DND-41 (cell line): Measurements from ENCODE around the gene TK2.

Experiments used
- ATAC-seq: fragments of 200-7000 bp; cut with Tn5 transposase; 3 replicates; pipeline ENCODE4 v1.9.1; 2021; ENCODE audit warnings: low read depth; ENCODE audit not compliant: insufficient read depth
- DNase-seq: peaks from one replicate; pipeline ENCODE4 v3.0.0-alpha.2; 2020
- H2AFZ ChIP-seq: 2 replicates; pipeline ENCODE4 v1.6.0; 2012; ENCODE audit warnings: low read depth, low read length
- H3K27ac ChIP-seq: 2 replicates; pipeline ENCODE4 v1.5.1; 2012; ENCODE audit warnings: low read length, inconsistent platforms
- H3K27me3 ChIP-seq: fragments of 200-600 bp; sonication (generic); 2 replicates; pipeline ENCODE4 v1.6.0; 2012; ENCODE audit warnings: low read length, mild to moderate bottlenecking, inconsistent platforms; ENCODE audit not compliant: insufficient read depth, poor library complexity
- H3K36me3 ChIP-seq: 2 replicates; pipeline ENCODE4 v1.5.1; 2012; ENCODE audit warnings: low read length, inconsistent platforms; ENCODE audit not compliant: insufficient read depth
- H3K4me1 ChIP-seq: 2 replicates; pipeline ENCODE4 v1.5.1; 2012; ENCODE audit warnings: mild to moderate bottlenecking, low read length; ENCODE audit not compliant: insufficient read depth
- H3K4me2 ChIP-seq: 2 replicates; pipeline ENCODE4 v1.6.0; 2012; ENCODE audit warnings: mild to moderate bottlenecking, moderate library complexity, low read length, inconsistent platforms; ENCODE audit not compliant: insufficient read depth
- H3K4me3 ChIP-seq, 2 experiments: fragments of 200-600 bp in 1 of 2; shearing (Covaris generic) in 1 of 2; 2 replicates each; pipeline ENCODE4 v1.5.1; 2012 to 2016; ENCODE audit warnings: inconsistent platforms in 2 of 2, low read length in 2 of 2, mild to moderate bottlenecking in 2 of 2, low read depth in 1 of 2, moderate library complexity in 1 of 2
- H3K79me2 ChIP-seq: 2 replicates; pipeline ENCODE4 v1.6.0; 2012; ENCODE audit warnings: low read length, inconsistent platforms; ENCODE audit not compliant: insufficient read depth
- H3K9ac ChIP-seq: 2 replicates; pipeline ENCODE4 v1.6.0; 2012; ENCODE audit warnings: low read depth, mild to moderate bottlenecking, inconsistent platforms, low read length, moderate library complexity
- H3K9me3 ChIP-seq: 2 replicates; pipeline ENCODE4 v1.5.1; 2012; ENCODE audit warnings: low read length, moderate library complexity, mild to moderate bottlenecking, inconsistent platforms; ENCODE audit not compliant: insufficient read depth, severe bottlenecking
- H4K20me1 ChIP-seq: 2 replicates; pipeline ENCODE4 v1.6.0; 2012; ENCODE audit warnings: low read length; ENCODE audit not compliant: insufficient read depth
- EZH2 ChIP-seq: IDR thresholded peaks from 3 replicates; pipeline ENCODE4 v1.6.1; 2012; ENCODE audit warnings: borderline replicate concordance, low read depth, mild to moderate bottlenecking, moderate library complexity, low read length, inconsistent platforms; ENCODE audit not compliant: severe bottlenecking
- TF ChIP-seq, protein P1 (sequence below): IDR thresholded peaks from 2 replicates; pipeline ENCODE4 v1.5.1; 2012; ENCODE audit warnings: borderline replicate concordance, low read length, moderate library complexity, mild to moderate bottlenecking; ENCODE audit not compliant: poor library complexity, severe bottlenecking; ENCODE audit errors: extremely low read depth

The TK2 gene

DNA sequence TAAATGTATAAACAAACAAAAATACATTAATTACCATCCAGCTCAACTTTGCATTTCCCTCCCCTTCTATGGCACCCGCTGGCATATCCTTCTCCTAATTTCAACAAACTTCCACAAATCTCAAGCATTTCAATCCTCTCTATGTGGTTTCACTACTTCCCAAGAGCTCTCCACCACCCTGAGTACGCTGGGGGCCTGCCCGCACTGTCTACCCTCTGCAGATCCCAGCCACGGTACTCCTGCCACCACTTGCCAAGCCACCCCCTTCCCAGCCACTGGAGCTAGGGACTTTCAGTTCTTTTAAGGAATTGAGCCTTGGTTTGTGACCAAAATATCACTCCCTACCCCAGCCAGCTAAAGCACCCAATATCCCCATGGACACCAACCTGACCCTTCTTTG, 1.9 kb downstream of the TK2 start:
- Histone ChIP-seq H2AFZ (no peak overlapping the region), H3K9ac (0 out of 2 replicates have a peak overlapping the region, but pooled peaks have one; percentile 71), H3K27ac (peak overlapping the region; percentile 97), H3K4me2 (peak overlapping the region; percentile 70; the same call in 1 of the 2 replicates), H3K27me3 (no peaks in the 10 kb centered on the region), H3K9me3 (no peaks in the 10 kb centered on the region), H3K4me1 (peaks cover 53% of the 10 kb centered on the region), H3K36me3 (no peaks in the 10 kb centered on the region; the same call in none of the 2 replicates), H4K20me1 (no peaks in the 10 kb centered on the region), H3K4me3 (no peak overlapping the region), H3K79me2 (peaks cover 22% of the 10 kb centered on the region)
- DNase-seq (no peak), ATAC-seq (no peak)
- no peak for TF ChIP-seq EZH2
- TF ChIP-seq, protein P1, sequence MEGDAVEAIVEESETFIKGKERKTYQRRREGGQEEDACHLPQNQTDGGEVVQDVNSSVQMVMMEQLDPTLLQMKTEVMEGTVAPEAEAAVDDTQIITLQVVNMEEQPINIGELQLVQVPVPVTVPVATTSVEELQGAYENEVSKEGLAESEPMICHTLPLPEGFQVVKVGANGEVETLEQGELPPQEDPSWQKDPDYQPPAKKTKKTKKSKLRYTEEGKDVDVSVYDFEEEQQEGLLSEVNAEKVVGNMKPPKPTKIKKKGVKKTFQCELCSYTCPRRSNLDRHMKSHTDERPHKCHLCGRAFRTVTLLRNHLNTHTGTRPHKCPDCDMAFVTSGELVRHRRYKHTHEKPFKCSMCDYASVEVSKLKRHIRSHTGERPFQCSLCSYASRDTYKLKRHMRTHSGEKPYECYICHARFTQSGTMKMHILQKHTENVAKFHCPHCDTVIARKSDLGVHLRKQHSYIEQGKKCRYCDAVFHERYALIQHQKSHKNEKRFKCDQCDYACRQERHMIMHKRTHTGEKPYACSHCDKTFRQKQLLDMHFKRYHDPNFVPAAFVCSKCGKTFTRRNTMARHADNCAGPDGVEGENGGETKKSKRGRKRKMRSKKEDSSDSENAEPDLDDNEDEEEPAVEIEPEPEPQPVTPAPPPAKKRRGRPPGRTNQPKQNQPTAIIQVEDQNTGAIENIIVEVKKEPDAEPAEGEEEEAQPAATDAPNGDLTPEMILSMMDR: no peak

DNA sequence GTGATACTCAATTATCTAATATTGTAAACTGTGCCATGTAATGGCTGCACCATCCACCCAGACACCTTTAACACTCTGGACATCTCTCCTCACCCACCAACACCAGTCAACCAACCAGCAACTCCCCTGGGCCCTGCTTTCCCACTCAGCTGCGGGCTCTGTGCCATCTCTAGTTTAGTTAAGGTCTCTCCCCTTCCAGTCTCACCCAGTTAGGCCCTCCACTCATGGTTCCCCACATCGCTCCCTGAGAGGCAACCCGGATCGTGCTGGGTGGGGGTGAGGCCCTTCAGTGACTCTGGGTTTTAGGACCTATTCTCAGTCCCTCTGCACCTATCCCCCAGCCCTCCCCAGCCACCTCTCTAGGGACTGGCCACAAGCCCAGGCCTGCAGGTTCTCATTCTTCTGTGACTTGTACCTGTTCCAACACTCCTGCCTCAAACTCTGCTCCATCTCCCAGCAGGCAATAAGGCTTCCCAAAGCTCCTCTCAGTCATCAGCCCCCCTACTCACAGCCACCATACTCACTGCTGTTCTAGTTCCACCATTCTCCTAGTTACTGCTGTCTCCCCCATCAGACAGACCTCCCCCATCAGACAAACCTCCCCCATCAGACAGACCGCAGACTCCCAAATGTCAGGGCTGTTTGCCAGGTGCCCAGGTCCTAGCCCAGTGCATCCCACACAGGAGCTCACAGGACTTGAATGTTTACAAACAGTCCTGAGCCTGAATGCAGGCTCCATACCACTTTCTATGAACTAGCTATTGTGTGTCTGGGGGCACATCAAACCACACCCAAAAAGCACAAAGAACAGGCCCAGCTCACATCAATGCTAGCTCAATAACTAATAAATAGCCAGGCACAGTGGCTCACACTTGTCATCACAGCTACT, 2.6 kb downstream of the TK2 start:
- no peak for ATAC-seq
- Histone ChIP-seq H3K36me3 (no peaks in the 10 kb centered on the region; the same call in 1 of the 2 replicates), H2AFZ (no peak overlapping the region), H3K27me3 (no peaks in the 10 kb centered on the region), H3K4me2 (no peak overlapping the region), H3K9ac (no peak overlapping the region), H3K4me1 (peaks cover 47% of the 10 kb centered on the region), H3K9me3 (no peaks in the 10 kb centered on the region), H3K4me3 (no peak overlapping the region), H3K27ac (0 out of 2 replicates have a peak overlapping the region, but pooled peaks have one; percentile 97), H4K20me1 (no peaks in the 10 kb centered on the region), H3K79me2 (peaks cover 16% of the 10 kb centered on the region)
- no peak for DNase-seq
- TF ChIP-seq, protein P1: no peak
- no peak for TF ChIP-seq EZH2

DNA sequence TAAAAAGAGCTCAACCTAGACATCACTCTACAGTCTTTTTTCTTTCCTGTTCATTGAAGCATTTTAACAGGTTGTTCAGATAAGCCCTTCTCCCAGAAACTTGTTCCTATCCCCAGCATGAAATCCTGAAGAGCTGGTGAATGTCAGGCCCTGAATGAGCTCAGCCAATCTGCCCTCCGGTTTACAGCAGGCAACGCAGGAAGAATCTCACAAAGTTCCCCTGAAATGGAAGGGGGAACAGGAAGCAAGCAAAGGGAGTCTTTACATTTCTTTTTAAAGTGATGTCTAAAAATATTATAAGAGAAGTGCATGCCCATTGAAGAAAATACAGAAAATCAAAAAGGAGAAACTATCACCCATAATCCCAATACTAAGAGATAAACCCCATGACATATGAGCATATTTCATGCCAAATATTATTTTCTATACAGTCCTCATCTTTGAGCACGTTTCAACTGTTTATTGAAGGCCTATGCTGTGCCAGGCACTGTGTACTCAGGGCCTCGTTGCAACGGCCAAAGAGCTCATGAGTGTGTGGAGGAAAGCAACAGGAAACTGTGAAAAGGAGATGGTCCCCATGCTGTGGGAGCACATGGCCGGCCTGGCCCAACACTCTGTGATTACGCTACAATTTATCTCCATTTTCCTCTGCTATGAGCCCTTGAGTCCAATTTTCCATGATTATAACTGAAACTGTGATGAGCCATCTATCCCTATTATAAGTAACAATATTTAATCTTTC, 5.7 kb downstream of the TK2 start:
- no peak overlapping the region for H3K4me3 ChIP-seq
- no peaks in the 10 kb centered on the region for H3K9me3 ChIP-seq
- TF ChIP-seq, protein P1: no peak
- TF ChIP-seq EZH2: no peak
- H3K4me1 ChIP-seq: peaks cover 38% of the 10 kb centered on the region
- no peaks in the 10 kb centered on the region for H4K20me1 ChIP-seq
- ATAC-seq (no peak), DNase-seq (no peak)
- peak overlapping the region; percentile 22; the same call in 1 of the 2 replicates for H3K27ac ChIP-seq
- no peak overlapping the region for H3K9ac ChIP-seq
- H3K4me2 ChIP-seq: no peak overlapping the region
- H3K36me3 ChIP-seq: no peaks in the 10 kb centered on the region; the same call in 1 of the 2 replicates
- no peaks in the 10 kb centered on the region for H3K79me2 ChIP-seq
- no peak overlapping the region for H2AFZ ChIP-seq
- H3K27me3 ChIP-seq: no peaks in the 10 kb centered on the region
